Measurements from ENCODE around the gene ADAMTS6. TPM values are rescaled to one million over a fixed set of nuclear protein-coding genes. Genes with fewer than 3 reads are reported as not detected.
A peak's percentile ranks its signal among the peaks of the same experiment; 100 is the strongest.

Gene ADAMTS6
- total RNA-seq, 2 experiments from 2014 or later: 1.1 to 1.9 TPM

GRCh38 chr5:65268525-65268924 lies 213.2 kb downstream of the ADAMTS6 start:
- intact Hi-C loops (cut with micrococcal nuclease): no loop called here
- no peaks in the 10 kb centered on the region for H3K36me3 Mint-ChIP-seq (ENCODE audit: low read depth)
- POLR2A ChIA-PET: no interaction called here
- no peak for DNase-seq
- ATAC-seq: no peak
- CTCF ChIA-PET: no interaction called here
- H3K27me3 Mint-ChIP-seq: no peaks in the 10 kb centered on the region
- TF ChIP-seq, protein P1, sequence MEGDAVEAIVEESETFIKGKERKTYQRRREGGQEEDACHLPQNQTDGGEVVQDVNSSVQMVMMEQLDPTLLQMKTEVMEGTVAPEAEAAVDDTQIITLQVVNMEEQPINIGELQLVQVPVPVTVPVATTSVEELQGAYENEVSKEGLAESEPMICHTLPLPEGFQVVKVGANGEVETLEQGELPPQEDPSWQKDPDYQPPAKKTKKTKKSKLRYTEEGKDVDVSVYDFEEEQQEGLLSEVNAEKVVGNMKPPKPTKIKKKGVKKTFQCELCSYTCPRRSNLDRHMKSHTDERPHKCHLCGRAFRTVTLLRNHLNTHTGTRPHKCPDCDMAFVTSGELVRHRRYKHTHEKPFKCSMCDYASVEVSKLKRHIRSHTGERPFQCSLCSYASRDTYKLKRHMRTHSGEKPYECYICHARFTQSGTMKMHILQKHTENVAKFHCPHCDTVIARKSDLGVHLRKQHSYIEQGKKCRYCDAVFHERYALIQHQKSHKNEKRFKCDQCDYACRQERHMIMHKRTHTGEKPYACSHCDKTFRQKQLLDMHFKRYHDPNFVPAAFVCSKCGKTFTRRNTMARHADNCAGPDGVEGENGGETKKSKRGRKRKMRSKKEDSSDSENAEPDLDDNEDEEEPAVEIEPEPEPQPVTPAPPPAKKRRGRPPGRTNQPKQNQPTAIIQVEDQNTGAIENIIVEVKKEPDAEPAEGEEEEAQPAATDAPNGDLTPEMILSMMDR (IDR thresholded peaks at IDR 0.05): no peak
- no peak overlapping the region for H3K4me3 Mint-ChIP-seq
- no peak overlapping the region for H3K27ac Mint-ChIP-seq
- no peaks in the 10 kb centered on the region for H3K9me3 Mint-ChIP-seq
- no peaks in the 10 kb centered on the region for H3K4me1 Mint-ChIP-seq (ENCODE audit: low read depth)

DNA sequence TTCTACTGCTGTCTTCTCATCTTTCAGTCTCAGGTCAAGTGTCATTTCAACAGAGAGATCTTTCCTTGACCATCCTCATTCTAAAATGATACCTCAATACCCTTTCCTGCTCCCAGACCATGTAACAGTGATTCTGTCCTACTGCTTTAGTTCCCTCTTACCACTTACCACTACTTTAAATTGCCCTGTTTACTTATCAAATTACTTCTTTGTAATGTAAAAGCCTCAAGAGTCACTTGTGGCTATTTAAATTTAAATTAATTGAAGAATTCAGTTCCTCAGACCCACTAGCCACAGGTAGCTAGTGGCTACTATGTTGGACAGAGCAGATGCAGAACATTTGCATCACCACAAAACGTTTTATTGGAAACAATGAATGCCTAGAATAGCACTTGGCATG lies 217.3 kb downstream of the ADAMTS6 start:
- intact Hi-C loops (cut with micrococcal nuclease): no loop called here
- Mint-ChIP-seq H3K27ac (no peak overlapping the region), H3K4me3 (no peak overlapping the region), H3K4me1 (ENCODE audit: low read depth) (no peaks in the 10 kb centered on the region), H3K36me3 (ENCODE audit: low read depth) (no peaks in the 10 kb centered on the region), H3K9me3 (no peaks in the 10 kb centered on the region), H3K27me3 (no peaks in the 10 kb centered on the region)
- TF ChIP-seq, protein P1 (IDR thresholded peaks at IDR 0.05): no peak
- ATAC-seq (no peak), DNase-seq (no peak)
- ChIA-PET POLR2A (no interaction called here), CTCF (no interaction called here)

GRCh38 chr5:65263321-65263720 lies 218.4 kb downstream of the ADAMTS6 start:
- Mint-ChIP-seq H3K4me3 (no peak overlapping the region), H3K36me3 (ENCODE audit: low read depth) (no peaks in the 10 kb centered on the region), H3K27ac (no peak overlapping the region), H3K27me3 (no peaks in the 10 kb centered on the region), H3K9me3 (no peaks in the 10 kb centered on the region), H3K4me1 (ENCODE audit: low read depth) (no peaks in the 10 kb centered on the region)
- TF ChIP-seq, protein P1 (IDR thresholded peaks at IDR 0.05): no peak
- ChIA-PET CTCF (no interaction called here), POLR2A (interaction anchor here (0.5 kb wide), 1 partner anchor 91 kb away, joined by 4 read pairs; no protein-coding TSS in a partner anchor)
- DNase-seq (no peak), ATAC-seq (no peak)
- intact Hi-C loops (cut with micrococcal nuclease): no loop called here

DNA sequence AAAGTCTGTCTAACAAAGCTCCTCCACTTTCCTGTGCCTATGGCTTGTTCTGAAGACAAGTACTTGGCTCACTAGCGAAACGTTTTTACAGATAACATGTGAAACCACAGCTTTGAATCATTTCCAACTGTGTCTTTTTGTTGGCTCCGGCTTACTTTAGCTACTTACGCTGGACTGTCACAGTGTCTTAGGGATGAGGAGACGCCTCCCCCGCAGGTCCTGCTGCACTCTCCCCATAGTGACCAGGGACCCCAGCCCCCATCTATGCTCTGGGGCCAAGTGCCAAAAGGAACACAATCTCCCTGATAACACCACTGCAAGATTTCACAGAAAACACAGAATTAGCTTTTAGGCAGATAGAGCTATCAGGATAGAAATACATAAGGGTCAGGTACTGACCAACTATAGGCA lies 219.1 kb downstream of the ADAMTS6 start:
- no peaks in the 10 kb centered on the region for H3K27me3 Mint-ChIP-seq
- H3K4me1 Mint-ChIP-seq (ENCODE audit: low read depth): no peaks in the 10 kb centered on the region
- intact Hi-C loops (cut with micrococcal nuclease): no loop called here
- no peaks in the 10 kb centered on the region for H3K9me3 Mint-ChIP-seq
- ATAC-seq (no peak), DNase-seq (no peak)
- TF ChIP-seq, protein P1 (IDR thresholded peaks at IDR 0.05): no peak
- H3K27ac Mint-ChIP-seq: no peak overlapping the region
- ChIA-PET CTCF (no interaction called here), POLR2A (interaction anchor here (0.7 kb wide), 1 partner anchor 1342 kb away, joined by 3 read pairs; no protein-coding TSS in a partner anchor)
- no peak overlapping the region for H3K4me3 Mint-ChIP-seq
- no peaks in the 10 kb centered on the region for H3K36me3 Mint-ChIP-seq (ENCODE audit: low read depth)

DNA sequence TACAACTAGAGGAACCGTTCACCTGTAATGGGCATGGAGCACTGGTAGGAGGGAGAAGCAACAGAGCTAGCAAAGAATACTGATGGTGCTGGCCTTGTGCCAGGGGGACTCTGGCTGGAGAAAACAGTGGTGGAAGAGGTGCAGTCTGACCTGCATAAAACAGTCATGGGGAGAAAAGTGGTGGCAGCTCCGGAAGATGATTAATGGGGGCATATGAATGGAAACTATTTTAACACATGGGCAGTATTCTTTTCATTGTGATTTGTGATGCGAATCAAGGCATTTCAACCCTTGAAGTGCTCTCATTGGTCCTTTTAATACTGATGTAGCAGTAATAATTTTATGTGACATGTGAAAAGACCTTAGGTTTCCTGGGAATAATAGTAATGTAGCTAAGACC lies 219.6 kb downstream of the ADAMTS6 start:
- Mint-ChIP-seq H3K36me3 (ENCODE audit: low read depth) (no peaks in the 10 kb centered on the region), H3K4me1 (ENCODE audit: low read depth) (no peaks in the 10 kb centered on the region), H3K4me3 (no peak overlapping the region), H3K9me3 (no peaks in the 10 kb centered on the region), H3K27me3 (no peaks in the 10 kb centered on the region), H3K27ac (no peak overlapping the region)
- ATAC-seq (no peak), DNase-seq (peak; percentile 3)
- intact Hi-C loops (cut with micrococcal nuclease): no loop called here
- TF ChIP-seq, protein P1 (IDR thresholded peaks at IDR 0.05): no peak
- POLR2A ChIA-PET: no interaction called here
- CTCF ChIA-PET: interaction anchor here (1.0 kb wide), 1 partner anchor 159 kb away, joined by 3 read pairs; no protein-coding TSS in a partner anchor
